Measurements from ENCODE around the gene SLC25A47. TPM values are rescaled to one million over a fixed set of nuclear protein-coding genes. Genes with fewer than 3 reads are reported as not detected.

SLC25A47 gene
- total and polyA plus RNA-seq, 2 donors (not counting 3 experiments of a cell fraction or from before 2014, with no cell fraction given): not detected

GRCh38 chr14:100289916-100290606, 33.1 kb upstream of the SLC25A47 start:
- Histone ChIP-seq H3K27ac (ENCODE audit: insufficient read depth, low read depth, low read length) (no peak overlapping the region), H2AFZ (ENCODE audit: low read depth, low read length) (no peak overlapping the region), H3K27me3 (ENCODE audit: control insufficient read depth in 2 of 2, insufficient read depth in 2 of 2, low read length in 2 of 2) (no peaks in the 10 kb centered on the region), H3K4me2 (ENCODE audit: insufficient read depth, low read length) (no peak overlapping the region), H4K20me1 (replicated peaks; ENCODE audit: control insufficient read depth, extremely low read depth, insufficient read depth, low read length) (no peaks in the 10 kb centered on the region), H3K4me3 (replicated peaks in 1 of 3; ENCODE audit: insufficient read depth in 1 of 3, low read depth in 1 of 3, low read length in 3 of 3) (no peak overlapping the region), H3K36me3 (ENCODE audit: control insufficient read depth in 2 of 2, extremely low read depth in 1 of 2, insufficient read depth in 2 of 2, low read length in 2 of 2) (peaks cover 0 to 30% of the 10 kb centered on the region in 2 experiments), H3K9me3 (replicated peaks; ENCODE audit: control insufficient read depth, insufficient read depth, low read length) (no peaks in the 10 kb centered on the region), H3K79me2 (ENCODE audit: control insufficient read depth, insufficient read depth, low read length) (no peaks in the 10 kb centered on the region), H3K4me1 (ENCODE audit: control insufficient read depth, extremely low read depth, insufficient read depth, low read length) (no peaks in the 10 kb centered on the region), H3K9ac (replicated peaks; ENCODE audit: extremely low read depth, insufficient read depth, low read length) (no peak overlapping the region), H3K9me1 (replicated peaks; ENCODE audit: control insufficient read depth, extremely low read depth, insufficient read depth, low read length) (no peaks in the 10 kb centered on the region)
- dilution Hi-C loops (cut with MboI; ENCODE audit: extremely low pct_ligation_motif_present, low sequenced_read_pairs) (no loop called here), intact Hi-C loops (cut with micrococcal nuclease) (no loop called here)
- FAIRE-seq (no peak), DNase-seq (ENCODE audit: low read depth, low spot score) (no peak)
- TF ChIP-seq GATA2 (IDR thresholded peaks at IDR 0.05; ENCODE audit: insufficient read depth, insufficient read length, low read depth, low read length): no peak
- no peak for TF ChIP-seq MYC (IDR thresholded peaks at IDR 0.05; ENCODE audit: low read depth, low read length)
- TF ChIP-seq, protein P1, sequence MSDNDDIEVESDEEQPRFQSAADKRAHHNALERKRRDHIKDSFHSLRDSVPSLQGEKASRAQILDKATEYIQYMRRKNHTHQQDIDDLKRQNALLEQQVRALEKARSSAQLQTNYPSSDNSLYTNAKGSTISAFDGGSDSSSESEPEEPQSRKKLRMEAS (IDR thresholded peaks at IDR 0.05; ENCODE audit: insufficient read depth, insufficient read length): no peak
- TF ChIP-seq POLR2AphosphoS5 (IDR thresholded peaks at IDR 0.05; ENCODE audit: insufficient read depth, low read depth, low read length): no peak
- TF ChIP-seq POLR2A (IDR thresholded peaks at IDR 0.05; ENCODE audit: low read depth, low read length): no peak
- no peak for TF ChIP-seq EZH2 (IDR thresholded peaks at IDR 0.05; ENCODE audit: borderline replicate concordance, low read depth, low read length, severe bottlenecking)
- no peak for TF ChIP-seq JUN (IDR thresholded peaks at IDR 0.05; ENCODE audit: borderline replicate concordance, insufficient read depth, insufficient read length, low read depth)
- TF ChIP-seq, protein P2, sequence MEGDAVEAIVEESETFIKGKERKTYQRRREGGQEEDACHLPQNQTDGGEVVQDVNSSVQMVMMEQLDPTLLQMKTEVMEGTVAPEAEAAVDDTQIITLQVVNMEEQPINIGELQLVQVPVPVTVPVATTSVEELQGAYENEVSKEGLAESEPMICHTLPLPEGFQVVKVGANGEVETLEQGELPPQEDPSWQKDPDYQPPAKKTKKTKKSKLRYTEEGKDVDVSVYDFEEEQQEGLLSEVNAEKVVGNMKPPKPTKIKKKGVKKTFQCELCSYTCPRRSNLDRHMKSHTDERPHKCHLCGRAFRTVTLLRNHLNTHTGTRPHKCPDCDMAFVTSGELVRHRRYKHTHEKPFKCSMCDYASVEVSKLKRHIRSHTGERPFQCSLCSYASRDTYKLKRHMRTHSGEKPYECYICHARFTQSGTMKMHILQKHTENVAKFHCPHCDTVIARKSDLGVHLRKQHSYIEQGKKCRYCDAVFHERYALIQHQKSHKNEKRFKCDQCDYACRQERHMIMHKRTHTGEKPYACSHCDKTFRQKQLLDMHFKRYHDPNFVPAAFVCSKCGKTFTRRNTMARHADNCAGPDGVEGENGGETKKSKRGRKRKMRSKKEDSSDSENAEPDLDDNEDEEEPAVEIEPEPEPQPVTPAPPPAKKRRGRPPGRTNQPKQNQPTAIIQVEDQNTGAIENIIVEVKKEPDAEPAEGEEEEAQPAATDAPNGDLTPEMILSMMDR (IDR thresholded peaks at IDR 0.05; ENCODE audit: extremely low read depth in 1 of 2, insufficient read depth in 1 of 2, low read depth in 1 of 2, low read length in 2 of 2): no peak
- no peak for TF ChIP-seq FOS (IDR thresholded peaks at IDR 0.05; ENCODE audit: borderline replicate concordance, insufficient read depth, low read length)
- POLR2A ChIA-PET: no interaction called here
- CTCF ChIA-PET: interaction anchor here (1.0 to 1.2 kb wide), 3 partner anchors 11 to 13 kb away, joined by 3 to 4 read pairs (median 4); no protein-coding TSS in a partner anchor
- no TSS peak for BruUV-seq (replicated peaks)
